Uterus (tissue), 4 donors: ENCODE data around the gene VAC14. TPM values are rescaled to one million over a fixed set of nuclear protein-coding genes. Genes with fewer than 3 reads are reported as not detected.

ENCODE experiments used
- DNase-seq, 2 donors: peaks; one replicate each; pipeline ENCODE4 v3.0.0-alpha.2; 2019 to 2020
- H3K27ac ChIP-seq, 2 donors: fragments of 200-600 bp; sonication (generic); 1 replicate in 1 of 2; 2 replicates in 1 of 2; pipeline ENCODE4 v1.5.1; 2016 to 2018
- H3K27me3 ChIP-seq, 2 donors: fragments of 200-600 bp; sonication (generic); one replicate each; pipeline ENCODE4 v1.5.1; 2018 to 2019; ENCODE audit warnings: control low read depth in 1 of 2
- H3K36me3 ChIP-seq, 2 donors: fragments of 200-600 bp; sonication (generic); one replicate each; pipeline ENCODE4 v1.5.1; 2019; ENCODE audit warnings: control low read depth in 1 of 2
- H3K4me1 ChIP-seq, 2 donors: fragments of 200-600 bp; sonication (generic); one replicate each; pipeline ENCODE4 v1.5.1; 2018 to 2019; ENCODE audit warnings: control low read depth in 1 of 2
- H3K4me3 ChIP-seq, 2 donors: fragments of 200-600 bp; sonication (generic); 1 replicate in 1 of 2; 2 replicates in 1 of 2; pipeline ENCODE4 v1.5.1; 2018 to 2019; ENCODE audit warnings: mild to moderate bottlenecking in 1 of 2
- H3K9me3 ChIP-seq, 2 donors: fragments of 200-600 bp; sonication (generic); one replicate each; pipeline ENCODE4 v1.5.1; 2019; ENCODE audit warnings: control low read depth in 1 of 2
- POLR2A ChIP-seq, 2 donors: fragments of 450-650 bp; IDR thresholded peaks; one replicate each; pipeline ENCODE4 v1.6.1; 2016; ENCODE audit warnings: antibody characterized with exemption in 2 of 2, mild to moderate bottlenecking in 1 of 2, moderate library complexity in 1 of 2
- intact Hi-C: fragments of 100-400 bp; cut with DNase I; formaldehyde crosslinking; loops from one replicate; pipeline ENCODE4 v1.15.1; 2023; ENCODE audit warnings: low total_unique reads
- total RNA-seq, 4 donors: library from RNA; depleted of rRNA in 3 of 4; stranded (reverse); fragments of >200 nt in 3 of 4; gene quantifications; one replicate each; pipeline versions ENCODE4 v1.1.0 to v1.2.4, GENCODE V29; 2014 to 2023
- TF ChIP-seq, protein P1 (sequence below), 4 experiments: fragments of 200-600 bp in 2 of 4; fragments of 450-650 bp in 2 of 4; sonication (generic) in 2 of 4; IDR thresholded peaks; one replicate each; pipeline ENCODE4 v1.5.1; 2016 to 2019; ENCODE audit warnings: antibody characterized with exemption in 4 of 4, mild to moderate bottlenecking in 2 of 4, moderate library complexity in 1 of 4
- donor health status: DM: yes; HTN: yes; CAD: no.

Gene VAC14
- total RNA-seq, 4 donors from 2014 or later: 4.7 to 30.6 (median 17.4) TPM

DNA sequence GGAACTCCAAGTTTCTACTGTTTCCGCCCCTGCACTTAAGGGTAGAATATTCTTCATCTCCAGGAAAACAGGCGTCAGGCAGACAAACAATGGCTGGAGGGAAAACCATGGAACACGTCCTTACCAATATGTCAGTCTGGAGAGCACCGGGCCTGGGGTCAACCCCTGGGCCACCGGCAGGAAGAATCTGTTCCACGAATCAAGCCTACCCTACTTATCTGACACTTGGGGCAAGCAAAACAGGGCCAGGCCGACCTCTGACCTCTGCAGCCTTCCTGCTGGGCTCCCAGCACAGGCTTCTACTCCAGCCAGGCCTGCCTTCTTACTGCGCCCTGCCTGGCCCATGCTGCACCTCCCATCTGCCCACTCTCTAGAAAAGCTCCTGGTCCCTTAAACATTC lies 10.1 kb downstream of the VAC14 start:
- Histone ChIP-seq H3K27ac (no peak overlapping the region), H3K9me3 (no peaks in the 10 kb centered on the region), H3K4me1 (no peaks in the 10 kb centered on the region), H3K36me3 (no peaks in the 10 kb centered on the region), H3K27me3 (no peaks in the 10 kb centered on the region), H3K4me3 (no peak overlapping the region)
- no peak for DNase-seq
- intact Hi-C loops: no loop called here
- TF ChIP-seq, protein P1, sequence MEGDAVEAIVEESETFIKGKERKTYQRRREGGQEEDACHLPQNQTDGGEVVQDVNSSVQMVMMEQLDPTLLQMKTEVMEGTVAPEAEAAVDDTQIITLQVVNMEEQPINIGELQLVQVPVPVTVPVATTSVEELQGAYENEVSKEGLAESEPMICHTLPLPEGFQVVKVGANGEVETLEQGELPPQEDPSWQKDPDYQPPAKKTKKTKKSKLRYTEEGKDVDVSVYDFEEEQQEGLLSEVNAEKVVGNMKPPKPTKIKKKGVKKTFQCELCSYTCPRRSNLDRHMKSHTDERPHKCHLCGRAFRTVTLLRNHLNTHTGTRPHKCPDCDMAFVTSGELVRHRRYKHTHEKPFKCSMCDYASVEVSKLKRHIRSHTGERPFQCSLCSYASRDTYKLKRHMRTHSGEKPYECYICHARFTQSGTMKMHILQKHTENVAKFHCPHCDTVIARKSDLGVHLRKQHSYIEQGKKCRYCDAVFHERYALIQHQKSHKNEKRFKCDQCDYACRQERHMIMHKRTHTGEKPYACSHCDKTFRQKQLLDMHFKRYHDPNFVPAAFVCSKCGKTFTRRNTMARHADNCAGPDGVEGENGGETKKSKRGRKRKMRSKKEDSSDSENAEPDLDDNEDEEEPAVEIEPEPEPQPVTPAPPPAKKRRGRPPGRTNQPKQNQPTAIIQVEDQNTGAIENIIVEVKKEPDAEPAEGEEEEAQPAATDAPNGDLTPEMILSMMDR (IDR thresholded peaks at IDR 0.05): no peak
- no peak for TF ChIP-seq POLR2A (IDR thresholded peaks at IDR 0.05)

DNA sequence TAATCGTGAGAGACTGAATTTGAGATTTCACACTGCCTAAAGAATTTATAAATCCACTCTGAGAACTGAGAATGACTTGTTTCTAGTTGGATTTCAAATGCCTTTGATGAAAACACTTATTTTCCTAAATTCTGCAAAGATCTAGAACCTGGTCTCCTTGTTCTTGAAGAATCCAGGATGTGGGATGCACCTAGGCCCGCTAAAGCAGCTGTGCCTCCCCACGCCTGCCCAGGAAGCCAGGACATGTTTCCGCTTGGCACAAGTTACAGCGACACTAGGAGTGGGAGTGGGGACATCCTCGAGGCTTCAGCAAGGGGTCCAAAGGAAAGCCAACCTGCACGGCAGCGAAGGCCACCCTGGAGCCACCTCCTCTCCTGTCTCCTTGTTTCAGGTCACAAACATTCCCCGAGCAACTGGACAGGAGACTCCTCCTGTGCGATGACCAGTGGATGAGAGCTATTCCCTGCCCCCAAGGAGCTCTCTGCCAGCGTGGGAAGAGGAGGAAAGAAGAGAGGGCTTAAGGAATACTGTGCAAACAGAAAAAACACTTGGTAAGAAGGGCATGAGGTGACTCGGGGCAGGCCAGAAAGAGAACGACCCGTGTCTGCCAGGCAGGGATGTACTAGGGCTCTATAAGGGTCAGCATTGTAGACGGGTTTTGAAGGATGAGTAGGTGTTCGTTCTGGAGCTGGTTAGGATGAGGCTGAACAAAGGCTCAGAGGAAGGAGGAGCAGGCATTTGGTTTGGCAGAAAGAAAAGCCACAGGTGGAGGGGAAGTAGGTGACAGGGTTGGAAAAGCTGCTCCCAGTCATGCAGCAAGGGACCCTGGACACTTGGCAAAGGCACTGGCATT lies 11.1 kb downstream of the VAC14 start:
- H3K4me1 ChIP-seq: no peaks in the 10 kb centered on the region
- no peak for TF ChIP-seq POLR2A (IDR thresholded peaks at IDR 0.05)
- TF ChIP-seq, protein P1 (IDR thresholded peaks at IDR 0.05): no peak
- no peaks in the 10 kb centered on the region for H3K9me3 ChIP-seq
- H3K27me3 ChIP-seq: no peaks in the 10 kb centered on the region
- intact Hi-C loops: no loop called here
- H3K27ac ChIP-seq: no peak overlapping the region
- DNase-seq: no peak
- no peaks in the 10 kb centered on the region for H3K36me3 ChIP-seq
- H3K4me3 ChIP-seq: no peak overlapping the region

DNA sequence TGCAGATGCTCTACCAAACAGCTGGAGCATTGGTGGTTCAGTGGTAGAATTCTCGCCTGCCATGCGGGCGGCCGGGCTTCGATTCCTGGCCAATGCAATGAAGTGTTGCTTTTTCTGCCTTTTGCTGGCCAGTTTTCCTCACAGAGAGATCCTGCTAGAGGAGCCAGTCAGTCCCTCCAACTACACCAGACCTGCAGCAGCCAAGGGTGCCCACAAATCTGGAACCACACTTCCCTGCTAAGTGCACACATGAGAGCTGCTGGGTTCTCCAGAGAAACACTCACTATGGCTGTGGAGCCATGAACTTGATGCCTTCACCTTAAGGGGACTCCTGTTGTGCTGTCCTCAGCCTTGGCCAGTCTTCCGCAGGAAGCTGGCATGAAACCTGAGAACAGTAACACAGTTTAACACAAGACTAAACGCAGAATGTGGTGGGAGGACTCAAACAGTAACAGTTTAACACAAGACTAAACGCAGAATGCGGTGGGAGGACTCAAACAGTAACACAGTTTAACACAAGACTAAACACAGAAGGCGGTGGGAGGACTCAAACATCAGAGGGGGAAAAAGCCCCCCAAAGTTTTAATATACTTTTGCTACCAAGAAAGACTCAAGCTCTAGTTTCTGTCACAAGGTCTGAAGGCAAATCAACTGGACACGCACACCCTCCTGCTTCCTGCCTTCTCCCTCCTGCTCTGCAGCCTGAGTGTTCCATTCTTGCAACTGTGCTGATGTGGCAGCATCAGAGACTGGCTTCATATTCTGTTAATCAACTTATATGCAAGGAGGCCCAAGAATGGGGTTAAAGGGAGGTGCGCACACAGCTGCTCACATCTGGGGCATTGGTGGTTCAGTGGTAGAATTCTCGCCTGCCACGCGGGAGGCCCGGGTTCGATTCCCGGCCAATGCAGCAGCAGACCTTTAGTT lies 12.0 kb downstream of the VAC14 start:
- Histone ChIP-seq H3K9me3 (no peaks in the 10 kb centered on the region), H3K36me3 (no peaks in the 10 kb centered on the region), H3K27me3 (no peaks in the 10 kb centered on the region), H3K4me3 (no peak overlapping the region), H3K27ac (no peak overlapping the region), H3K4me1 (no peaks in the 10 kb centered on the region)
- TF ChIP-seq, protein P1 (IDR thresholded peaks at IDR 0.05): no peak
- no peak for TF ChIP-seq POLR2A (IDR thresholded peaks at IDR 0.05)
- peak; percentile 86 to 88 for DNase-seq
- intact Hi-C loops: no loop called here

DNA sequence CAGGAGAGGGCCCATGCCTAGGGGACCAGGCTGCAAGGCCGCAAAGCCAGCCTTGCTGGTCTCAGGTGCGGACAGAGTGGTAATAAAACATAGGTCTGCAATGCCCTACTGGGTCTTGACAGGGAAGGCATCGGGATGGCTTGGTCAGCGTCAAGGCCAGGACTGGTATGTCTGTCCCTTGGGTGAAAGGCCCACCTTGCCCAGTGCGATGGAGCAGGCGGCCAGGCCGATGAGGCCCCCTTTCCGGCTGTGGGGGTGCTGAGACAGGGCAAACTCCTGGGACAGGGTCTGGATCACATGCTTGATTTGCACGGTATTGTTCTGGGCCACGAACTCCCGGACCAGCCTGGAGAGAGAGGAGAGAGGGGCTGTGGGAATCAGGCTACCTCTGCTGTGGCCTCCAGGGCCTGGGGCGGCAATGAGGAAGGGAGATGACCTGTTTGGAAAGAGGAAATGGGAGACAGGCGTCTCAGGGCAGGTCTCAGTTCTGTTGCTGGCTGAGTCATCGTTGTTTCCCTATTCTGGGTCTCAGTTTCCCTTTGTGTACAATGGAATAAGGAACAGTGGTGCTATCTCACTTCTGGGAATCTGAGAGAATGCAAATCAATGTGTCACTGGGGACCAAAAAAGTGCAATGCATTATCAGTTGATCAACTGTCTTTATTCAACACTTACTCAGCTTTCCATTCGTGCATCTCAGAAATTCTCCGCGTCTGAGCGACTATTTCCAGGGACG lies 14.8 kb downstream of the VAC14 start:
- Histone ChIP-seq H3K4me3 (no peak overlapping the region), H3K9me3 (no peaks in the 10 kb centered on the region), H3K27ac (no peak overlapping the region), H3K4me1 (no peaks in the 10 kb centered on the region), H3K27me3 (no peaks in the 10 kb centered on the region), H3K36me3 (no peaks in the 10 kb centered on the region)
- no peak for TF ChIP-seq POLR2A (IDR thresholded peaks at IDR 0.05)
- TF ChIP-seq, protein P1 (IDR thresholded peaks at IDR 0.05): no peak
- intact Hi-C loops: no loop called here
- DNase-seq: no peak
